NT2/D1 (cell line): Measurements from ENCODE around the gene ERICH3.
"Not testable (repeated sequence)": the region's sequence is repeated elsewhere in the genome, so short reads cannot be mapped to it uniquely, and the experiment has no call there.

Experiments used
- DNase-seq: peaks from one replicate; pipeline ENCODE4 v3.0.0-alpha.2; 2011; ENCODE audit warnings: low read depth, low spot score
- H3K27me3 ChIP-seq: 2 replicates; pipeline ENCODE4 v1.6.0; 2011; ENCODE audit warnings: mild to moderate bottlenecking; ENCODE audit not compliant: insufficient read length, insufficient read depth
- H3K36me3 ChIP-seq: 2 replicates; pipeline ENCODE4 v1.6.1; 2011; ENCODE audit warnings: mild to moderate bottlenecking, low read length, mixed read lengths; ENCODE audit not compliant: insufficient read depth, insufficient read length
- H3K4me1 ChIP-seq: 2 replicates; pipeline ENCODE4 v1.5.1; 2011; ENCODE audit not compliant: insufficient read depth, insufficient read length
- H3K4me3 ChIP-seq: 2 replicates; pipeline ENCODE4 v1.5.1; 2011; ENCODE audit warnings: low read depth; ENCODE audit not compliant: insufficient read length
- H3K9ac ChIP-seq: 2 replicates; pipeline ENCODE4 v1.6.0; 2011; ENCODE audit warnings: low read depth; ENCODE audit not compliant: insufficient read length
- H3K9me3 ChIP-seq: 2 replicates; pipeline ENCODE4 v1.5.1; 2011; ENCODE audit warnings: mild to moderate bottlenecking, low read length; ENCODE audit not compliant: insufficient read depth
- SUZ12 ChIP-seq: IDR thresholded peaks from 2 replicates; pipeline ENCODE4 v1.6.1; 2011; ENCODE audit not compliant: insufficient read length, insufficient read depth; ENCODE audit errors: extremely low read depth
- YY1 ChIP-seq: IDR thresholded peaks from 2 replicates; pipeline ENCODE4 v1.6.1; 2011; ENCODE audit not compliant: insufficient read length, insufficient read depth
- ZNF274 ChIP-seq: IDR thresholded peaks from 2 replicates; pipeline ENCODE4 v1.6.1; 2011; ENCODE audit warnings: mild to moderate bottlenecking, low read depth, low read length

Gene ERICH3

DNA sequence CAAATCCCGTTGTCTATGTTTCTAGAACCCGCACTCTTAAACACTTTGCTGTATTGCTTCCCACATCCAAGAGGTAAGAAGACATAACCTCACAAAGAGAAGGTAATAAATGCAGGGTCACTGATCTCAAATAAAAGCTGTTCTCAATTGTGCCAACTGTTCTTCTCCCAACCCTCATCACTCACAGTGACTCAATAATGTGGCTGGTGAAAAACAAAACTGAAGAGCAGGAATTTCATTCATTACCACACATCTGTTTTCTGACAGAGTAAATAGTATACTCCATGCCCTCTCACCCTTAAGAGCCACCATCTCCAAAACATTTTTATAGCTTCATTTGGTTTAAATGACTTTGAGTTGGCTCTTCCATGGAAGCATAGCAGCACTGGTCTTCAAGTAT, 6.2 kb upstream of the ERICH3 start:
- Histone ChIP-seq H3K4me3 (no peak overlapping the region), H3K36me3 (no peaks in the 10 kb centered on the region), H3K4me1 (no peaks in the 10 kb centered on the region), H3K9ac (no peak overlapping the region), H3K27me3 (no peaks in the 10 kb centered on the region), H3K9me3 (no peaks in the 10 kb centered on the region)
- TF ChIP-seq ZNF274: no peak
- no peak for TF ChIP-seq YY1
- no peak for TF ChIP-seq SUZ12
- no peak for DNase-seq

DNA sequence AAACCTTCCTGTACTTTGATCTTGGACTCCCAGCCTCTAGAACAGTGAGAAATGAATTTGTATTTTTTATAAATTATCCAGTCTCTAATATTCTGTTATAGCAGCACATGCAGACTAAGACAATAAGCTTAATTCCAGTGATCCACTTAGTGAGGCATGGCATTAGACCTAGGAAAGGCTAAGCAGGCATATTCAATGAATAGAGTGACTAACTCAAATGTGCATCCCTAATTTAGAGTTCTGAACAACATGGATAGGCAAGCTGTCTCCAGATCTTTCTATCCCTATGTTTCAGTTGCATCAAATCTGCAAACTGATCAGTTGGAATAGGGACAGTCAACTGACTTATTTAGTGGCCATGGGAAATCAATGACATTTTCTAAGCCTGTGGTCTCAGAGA, 4.3 kb upstream of the ERICH3 start:
- Histone ChIP-seq H3K9me3 (no peaks in the 10 kb centered on the region), H3K4me1 (peaks cover 4% of the 10 kb centered on the region), H3K36me3 (no peaks in the 10 kb centered on the region), H3K4me3 (no peak overlapping the region), H3K9ac (no peak overlapping the region), H3K27me3 (no peaks in the 10 kb centered on the region)
- DNase-seq: no peak
- TF ChIP-seq ZNF274: no peak

DNA sequence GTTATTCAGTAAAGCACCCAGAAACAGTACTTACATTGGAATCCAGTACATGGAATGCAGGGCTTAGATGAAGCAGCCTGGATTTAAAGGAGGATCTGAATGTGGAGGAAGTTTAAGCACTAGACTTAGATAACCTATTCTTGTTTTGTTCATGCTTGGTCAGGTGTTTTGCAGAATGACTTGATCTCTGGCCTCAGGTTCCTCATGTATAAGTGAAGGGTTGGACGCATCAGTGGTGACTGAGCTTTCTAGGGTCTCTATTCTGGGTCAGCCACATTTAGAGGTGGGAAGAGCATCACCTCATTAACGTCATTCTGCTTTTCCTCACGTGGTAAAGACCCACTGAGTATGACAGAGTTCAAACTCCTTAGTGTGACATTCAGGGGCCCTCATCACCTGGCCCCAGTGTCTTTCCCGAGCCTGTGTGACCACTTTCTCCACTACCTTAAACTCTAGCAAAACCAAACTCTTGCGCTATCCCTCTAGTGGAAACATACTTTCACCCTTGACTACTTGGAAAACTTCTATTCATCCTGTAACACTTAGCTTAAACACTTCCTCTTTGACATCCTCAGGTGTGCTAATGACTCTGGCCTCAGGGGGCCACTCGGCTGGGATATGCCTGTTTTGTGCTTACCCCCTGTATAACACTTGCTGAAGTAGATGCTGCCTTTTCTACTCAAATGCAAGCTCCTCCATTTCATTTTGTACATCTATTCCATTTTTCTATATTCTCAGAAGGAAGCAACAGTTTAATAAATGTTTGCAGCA, 871 bp upstream of the ERICH3 start:
- peaks cover 4% of the 10 kb centered on the region for H3K4me1 ChIP-seq
- no peak for DNase-seq
- no peaks in the 10 kb centered on the region for H3K9me3 ChIP-seq
- no peak overlapping the region for H3K4me3 ChIP-seq
- H3K36me3 ChIP-seq: no peaks in the 10 kb centered on the region
- no peak for TF ChIP-seq ZNF274
- TF ChIP-seq SUZ12: no peak
- TF ChIP-seq YY1: no peak
- no peak overlapping the region for H3K9ac ChIP-seq
- H3K27me3 ChIP-seq: no peaks in the 10 kb centered on the region

DNA sequence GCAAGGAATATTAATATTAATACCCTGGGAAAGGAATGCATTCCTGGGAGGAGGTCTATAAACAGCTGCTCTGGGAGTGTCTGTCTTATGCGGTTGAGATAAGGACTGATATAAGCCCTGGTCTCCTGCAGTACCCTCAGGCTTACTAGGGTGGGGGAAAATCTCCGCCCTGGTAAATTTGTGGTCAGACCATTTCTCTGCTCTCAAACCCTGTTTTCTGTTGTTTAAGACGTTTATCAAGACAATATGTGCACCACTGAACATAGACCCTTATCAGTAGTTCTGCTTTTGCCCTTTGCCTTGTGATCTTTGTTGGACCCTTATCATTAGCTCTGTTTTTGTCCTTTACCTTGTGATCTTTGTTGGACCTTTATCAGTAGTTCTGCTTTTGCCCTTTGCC, 2.7 kb downstream of the ERICH3 start:
- not testable (repeated sequence) for H3K9ac ChIP-seq, H3K4me3 ChIP-seq, H3K4me1 ChIP-seq, H3K36me3 ChIP-seq, H3K9me3 ChIP-seq, H3K27me3 ChIP-seq, DNase-seq

DNA sequence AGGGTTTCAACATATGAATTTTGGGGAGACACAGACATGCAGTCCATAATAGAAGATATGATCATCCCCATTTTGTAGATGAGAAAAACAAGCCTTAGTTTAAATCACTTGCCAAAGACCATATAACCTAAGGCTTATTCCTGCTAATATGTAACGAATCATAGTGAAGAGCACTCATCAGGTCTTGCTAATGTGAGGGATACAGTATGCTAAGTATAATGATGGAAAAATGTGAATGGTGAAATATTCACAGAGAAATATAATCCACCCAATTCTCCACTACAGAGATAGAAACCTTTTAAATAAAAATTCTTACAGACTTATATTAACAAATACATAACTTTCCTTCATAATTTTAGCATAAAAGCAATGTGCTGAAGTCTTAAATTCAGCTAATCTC, 18.9 kb downstream of the ERICH3 start:
- no peak for TF ChIP-seq SUZ12
- TF ChIP-seq ZNF274: no peak
- TF ChIP-seq YY1: no peak
- DNase-seq: no peak
- no peak overlapping the region for H3K9ac ChIP-seq

DNA sequence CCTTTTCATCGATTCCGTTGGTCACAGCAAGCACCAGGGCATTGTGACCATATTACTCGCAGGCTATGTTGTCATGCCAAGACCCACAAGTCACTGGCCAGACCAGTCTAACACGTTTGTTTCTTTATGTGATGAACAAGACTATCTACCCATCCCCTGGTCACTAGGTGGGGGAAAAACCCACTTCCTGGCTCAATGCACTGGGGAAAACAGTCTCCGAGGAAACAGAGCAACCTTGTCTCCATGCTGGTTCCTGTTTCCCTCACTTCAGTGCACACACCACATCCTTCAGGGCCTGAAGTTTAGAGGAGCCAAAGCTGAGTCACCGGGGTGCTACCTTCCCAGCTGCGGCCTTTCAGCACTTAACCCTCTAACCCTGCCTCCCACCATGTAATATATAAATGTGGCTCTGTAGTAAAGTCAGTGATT, 20.9 kb downstream of the ERICH3 start:
- no peaks in the 10 kb centered on the region for H3K27me3 ChIP-seq
- H3K4me3 ChIP-seq: no peak overlapping the region
- H3K9ac ChIP-seq: no peak overlapping the region
- H3K36me3 ChIP-seq: no peaks in the 10 kb centered on the region
- no peaks in the 10 kb centered on the region for H3K4me1 ChIP-seq
- TF ChIP-seq ZNF274: no peak
- TF ChIP-seq SUZ12: no peak
- no peak for TF ChIP-seq YY1
- H3K9me3 ChIP-seq: no peaks in the 10 kb centered on the region
- no peak for DNase-seq

More for the DNA sequence above, 18.9 kb downstream of the ERICH3 start:
- Histone ChIP-seq H3K4me3 (no peak overlapping the region), H3K9me3 (no peaks in the 10 kb centered on the region), H3K36me3 (no peaks in the 10 kb centered on the region), H3K27me3 (no peaks in the 10 kb centered on the region), H3K4me1 (no peaks in the 10 kb centered on the region)

DNA sequence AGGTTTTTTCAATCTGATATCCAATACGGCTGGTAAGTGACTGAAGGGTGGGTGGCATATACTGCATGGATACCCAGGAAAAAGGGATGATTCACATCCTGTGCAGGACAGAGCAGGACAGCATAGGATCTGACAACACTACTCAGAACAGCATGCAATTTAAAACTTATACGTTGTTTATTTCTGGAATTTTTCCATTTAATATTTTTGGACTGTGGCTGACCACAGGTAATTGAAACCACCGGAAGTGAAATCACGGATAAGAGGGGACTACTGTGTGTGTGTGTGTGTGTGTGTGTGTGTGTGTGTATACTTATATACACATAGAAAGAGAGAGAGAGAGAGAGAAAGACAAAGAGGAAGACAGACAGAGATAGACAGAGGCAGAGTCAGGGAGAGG, 23.0 kb downstream of the ERICH3 start:
- TF ChIP-seq ZNF274 (no peak), YY1 (no peak), SUZ12 (no peak)
- H3K36me3 ChIP-seq: no peaks in the 10 kb centered on the region
- H3K4me3 ChIP-seq: no peak overlapping the region
- no peaks in the 10 kb centered on the region for H3K9me3 ChIP-seq
- H3K4me1 ChIP-seq: no peaks in the 10 kb centered on the region
- H3K9ac ChIP-seq: no peak overlapping the region
- DNase-seq: no peak
- no peaks in the 10 kb centered on the region for H3K27me3 ChIP-seq
